GM19397 (cell line): ENCODE results near the gene LGSN.
"Not testable (repeated sequence)": the region's sequence is repeated elsewhere in the genome, so short reads cannot be mapped to it uniquely, and the experiment has no call there.

Source experiments
- ATAC-seq: cut with Tn5 transposase; IDR thresholded peaks from one replicate; pipeline ENCODE4 v1.9.1; 2021; ENCODE audit warnings: mild to moderate bottlenecking, moderate library complexity; ENCODE audit not compliant: unreplicated experiment

The LGSN gene

DNA sequence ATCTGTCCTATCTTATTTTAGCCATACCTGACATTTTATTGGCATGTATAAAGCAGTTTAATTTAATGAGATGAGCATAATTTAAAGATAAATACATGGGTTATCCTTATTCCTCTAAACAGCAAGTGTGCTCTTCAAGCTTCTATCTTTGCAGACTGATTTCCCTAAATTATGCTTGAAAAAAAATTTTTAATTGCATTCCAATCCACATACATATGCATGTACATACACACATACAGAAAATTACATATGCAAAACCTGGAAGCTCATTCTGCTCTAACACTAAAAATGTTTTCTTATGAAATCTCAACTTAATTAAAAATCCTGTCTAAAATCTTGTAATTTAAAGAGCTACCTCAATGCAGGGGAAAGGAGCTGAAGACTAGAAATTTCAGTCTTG is 73.2 kb downstream of the LGSN start:
- no peak for ATAC-seq

DNA sequence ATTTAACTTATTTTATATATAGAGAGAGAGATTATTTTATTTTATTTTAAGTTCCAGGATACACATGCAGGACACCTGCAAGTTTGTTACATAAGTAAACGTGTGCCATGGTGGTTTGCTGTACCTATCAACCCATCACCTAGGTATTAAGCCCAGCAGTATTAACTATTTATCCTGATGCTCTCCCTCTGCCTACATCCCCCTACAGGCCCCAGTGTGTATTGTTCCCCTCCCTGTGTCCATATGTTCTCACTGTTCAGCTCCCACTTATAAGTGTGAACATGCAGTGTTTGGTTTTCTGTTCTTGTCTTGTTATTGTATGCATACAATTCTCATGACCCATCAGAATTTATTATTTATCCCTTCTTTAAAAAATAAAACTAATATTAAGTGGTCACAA is 73.9 kb downstream of the LGSN start:
- ATAC-seq: no peak

DNA sequence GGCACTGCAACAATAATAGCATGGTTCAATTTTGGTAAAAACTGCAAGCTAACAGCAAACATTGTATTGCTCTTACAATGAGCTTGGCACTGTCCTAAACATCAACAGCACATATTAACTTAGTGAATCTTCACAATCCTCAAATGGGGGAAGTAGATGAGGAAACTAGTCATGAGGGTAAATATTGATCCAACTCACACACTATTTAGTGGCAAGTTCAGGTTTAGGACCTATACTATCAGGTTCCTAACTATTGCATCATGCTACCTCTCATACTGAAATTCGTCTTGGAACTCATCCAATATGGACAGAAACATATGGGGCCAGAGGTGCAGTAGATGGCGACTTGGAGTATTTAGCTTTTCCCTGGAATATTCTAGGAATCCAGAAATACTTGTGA is 74.4 kb downstream of the LGSN start:
- ATAC-seq: no peak

- ATAC-seq: no peak
Measured at GRCh38 chr6:63236398-63236817, 83.4 kb downstream of the LGSN start.

DNA sequence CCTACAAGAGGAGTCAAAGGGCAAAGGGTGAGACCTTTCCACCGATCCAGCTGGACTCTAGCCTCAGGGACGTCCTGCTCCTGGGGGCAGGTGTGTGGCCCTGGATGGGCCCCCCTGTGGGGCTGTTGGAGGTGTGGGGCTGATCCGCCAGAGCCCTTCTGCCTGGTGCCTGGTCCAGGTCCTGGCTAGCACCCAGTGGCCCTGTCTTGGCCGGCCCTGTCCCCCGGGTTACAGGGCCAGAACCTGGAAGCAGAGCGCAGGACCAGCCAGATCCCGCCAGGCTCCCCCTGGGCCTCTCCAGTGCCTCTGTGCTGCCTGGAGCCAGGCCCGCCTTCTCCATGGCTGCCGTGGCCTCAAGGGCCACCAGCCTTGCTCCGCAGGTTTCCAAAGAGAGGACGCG is 89.3 kb downstream of the LGSN start:
- not testable (repeated sequence) for ATAC-seq

- not testable (repeated sequence) for ATAC-seq
Measured at GRCh38 chr6:63230027-63230426, 89.8 kb downstream of the LGSN start.

- ATAC-seq: not testable (repeated sequence)
Measured at GRCh38 chr6:63227928-63228894, 91.6 kb downstream of the LGSN start.

DNA sequence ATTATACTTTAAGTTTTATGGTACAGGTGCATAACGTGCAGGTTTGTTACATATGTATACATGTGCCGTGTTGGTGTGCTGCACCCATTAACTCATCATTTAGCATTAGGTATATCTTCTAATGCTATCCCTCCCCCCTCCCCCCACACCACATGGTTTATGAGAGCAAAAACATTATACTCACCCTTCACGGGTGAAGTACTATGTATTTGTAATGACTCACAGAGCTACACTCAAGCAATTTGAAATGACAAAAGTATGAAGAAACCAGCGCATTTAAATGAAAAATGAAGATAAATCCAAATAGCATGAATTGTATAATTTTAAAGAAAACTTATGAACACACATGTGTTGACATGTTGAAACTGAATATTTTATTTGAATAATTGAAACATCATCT is 93.8 kb downstream of the LGSN start:
- not testable (repeated sequence) for ATAC-seq
